MV-4-11 (cell line): ENCODE measurements around the gene CDC20.
"Not testable (repeated sequence)": the region's sequence is repeated elsewhere in the genome, so short reads cannot be mapped to it uniquely, and the experiment has no call there.

Source experiments
- DNase-seq: peaks from one replicate; lab custom pipeline; 2025; lab: John Stamatoyannopoulos, UW

CDC20 gene

GRCh38 chr1:43383449-43383848, 24.7 kb downstream of the CDC20 start:
- no peak for DNase-seq

GRCh38 chr1:43386676-43387075, 27.9 kb downstream of the CDC20 start:
- no peak for DNase-seq

DNA sequence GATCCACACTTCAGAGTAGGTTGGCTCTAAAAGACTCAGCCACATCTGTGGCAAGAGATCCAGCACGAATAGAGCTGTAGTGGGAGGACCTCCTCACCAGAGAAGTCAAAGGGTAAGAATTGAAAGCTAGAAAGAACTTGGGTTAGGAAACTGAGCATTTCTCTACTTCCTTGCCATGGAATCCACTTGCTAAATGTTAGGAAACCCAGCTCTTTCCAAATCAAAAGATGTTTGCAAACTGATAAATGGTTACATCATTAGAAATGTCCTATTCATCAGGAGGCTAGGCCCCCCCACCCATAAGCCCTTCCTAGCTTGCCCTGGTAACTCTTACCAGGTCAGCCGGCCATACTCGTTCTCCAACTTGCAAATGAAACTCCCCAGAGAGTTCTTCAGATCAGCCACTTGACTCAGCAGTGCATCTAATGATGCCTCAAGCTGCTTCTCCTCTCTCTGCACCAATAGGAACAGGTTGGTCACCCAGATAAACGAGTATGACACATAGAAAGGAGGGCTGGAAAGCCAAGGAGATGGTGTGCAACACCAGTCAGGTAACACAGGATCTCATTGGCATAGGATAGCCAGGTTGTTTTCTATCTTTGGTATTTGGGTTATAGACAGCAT, 29.3 kb downstream of the CDC20 start:
- no peak for DNase-seq

DNA sequence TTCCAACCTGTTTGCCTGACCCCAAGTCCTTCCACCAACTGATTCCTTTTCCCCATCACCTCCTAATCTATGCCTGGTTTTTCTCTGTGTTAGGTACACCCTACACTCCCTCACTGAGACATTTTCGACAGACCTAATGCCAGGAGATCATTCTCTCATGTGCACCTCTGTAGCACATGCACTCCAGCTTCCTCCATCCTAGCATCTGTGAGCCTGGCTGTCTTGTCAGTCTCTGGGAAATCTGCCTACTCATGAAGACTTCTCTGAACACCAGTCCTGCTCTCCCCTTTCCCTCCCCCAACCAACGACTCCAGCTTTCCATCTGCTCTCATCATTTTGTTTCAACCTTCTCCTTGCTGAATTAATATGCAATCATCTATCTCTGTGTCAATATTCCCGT, 29.8 kb downstream of the CDC20 start:
- DNase-seq: no peak

- peak; percentile 91 for DNase-seq
Observed at GRCh38 chr1:43389326-43390313, 30.8 kb downstream of the CDC20 start, which contains the start of the genes MED8 and SZT2. Gene MED8 (minus strand): TSS chr1:43389800. CDS start chr1:43389764, 36 bp downstream. Gene SZT2 (plus strand): TSS chr1:43389899. CDS start chr1:43389969, 70 bp downstream.

- no peak for DNase-seq
Observed at GRCh38 chr1:43392702-43393101, 33.9 kb downstream of the CDC20 start.

GRCh38 chr1:43395523-43395922, 36.7 kb downstream of the CDC20 start:
- no peak for DNase-seq

DNA sequence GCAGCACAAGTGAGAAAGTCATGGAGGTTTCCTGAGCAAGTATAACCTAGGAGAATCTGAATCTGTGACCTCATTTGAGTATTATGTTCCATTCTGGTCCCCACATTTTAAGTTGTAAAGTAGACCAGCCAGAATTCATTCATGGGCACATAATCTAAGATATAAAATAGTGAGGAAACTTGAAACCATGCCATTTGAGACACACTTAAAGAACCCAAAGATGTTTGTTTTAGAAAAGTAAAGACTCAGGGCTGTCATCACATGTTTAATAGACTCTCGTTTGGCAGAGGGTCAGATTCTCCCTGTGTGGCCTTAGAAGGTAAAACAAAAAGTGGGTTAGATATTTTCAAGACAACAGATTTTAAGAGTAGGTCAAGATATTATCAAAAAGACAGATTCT, 37.3 kb downstream of the CDC20 start:
- no peak for DNase-seq

- no peak for DNase-seq
Observed at GRCh38 chr1:43398227-43398626, 39.4 kb downstream of the CDC20 start.

DNA sequence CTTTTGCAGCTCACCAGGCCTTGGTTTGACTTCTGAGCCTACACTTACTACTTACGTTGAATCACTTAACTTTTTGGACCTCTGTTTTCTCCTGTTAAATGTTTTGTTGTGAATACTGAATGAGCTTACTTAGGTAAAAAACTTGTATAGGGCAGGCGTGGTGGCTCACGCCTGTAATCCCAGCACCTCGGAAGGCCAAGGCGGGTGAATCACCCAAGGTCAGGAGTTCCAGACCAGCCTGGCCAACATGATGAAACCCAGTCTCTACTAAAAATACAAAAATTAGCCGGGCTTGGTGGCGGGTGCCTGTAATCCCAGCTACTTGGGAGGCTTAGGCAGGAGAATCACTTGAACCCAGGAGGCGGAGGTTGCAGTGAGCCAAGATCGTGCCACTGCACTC, 41.7 kb downstream of the CDC20 start:
- DNase-seq: not testable (repeated sequence)

- no peak for DNase-seq
Observed at GRCh38 chr1:43402089-43402865, 43.5 kb downstream of the CDC20 start.

- no peak for DNase-seq
Observed at GRCh38 chr1:43404353-43404752, 45.6 kb downstream of the CDC20 start.

DNA sequence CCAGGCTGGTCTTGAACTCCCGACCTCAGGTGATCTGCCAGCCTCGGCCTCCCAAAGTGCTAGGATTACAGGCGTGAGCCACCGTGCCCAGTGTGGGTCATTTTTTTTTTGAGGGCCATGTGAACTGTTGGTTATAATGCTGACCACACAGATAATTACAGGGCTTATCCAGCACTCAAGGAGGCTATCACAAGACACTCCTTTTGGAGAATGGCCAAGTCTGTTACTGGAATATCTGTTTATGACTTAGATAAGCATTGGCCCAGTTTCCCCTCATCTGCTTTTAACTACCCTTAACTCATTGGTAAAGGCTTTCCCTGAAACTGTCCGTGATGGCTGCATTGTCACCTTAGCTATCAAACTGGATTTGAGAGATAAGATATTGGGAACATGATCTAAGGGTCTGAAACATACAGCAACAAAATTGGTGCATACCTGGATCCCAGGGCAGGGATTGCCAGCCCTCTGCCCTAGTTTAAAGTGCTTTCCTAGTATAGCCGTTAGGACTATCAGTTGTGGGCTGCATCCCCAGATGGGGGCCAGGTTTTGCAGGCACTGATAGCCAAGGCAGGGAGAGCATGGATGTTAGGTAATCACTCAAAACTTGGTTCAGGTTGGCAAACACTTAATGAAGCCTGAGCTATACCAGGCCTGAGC, 46.6 kb downstream of the CDC20 start:
- DNase-seq: no peak

GRCh38 chr1:43405876-43406234, 47.1 kb downstream of the CDC20 start:
- DNase-seq: no peak

- no peak for DNase-seq
Observed at GRCh38 chr1:43410571-43410970, 51.8 kb downstream of the CDC20 start.
